ENCODE results near the gene HUWE1.

GRCh38 chrX:53494436-53494835, 192.1 kb downstream of the HUWE1 start:
- no peak for TF ChIP-seq POLR2A (IDR thresholded peaks at IDR 0.05; ENCODE audit: low read length)
- no peak for TF ChIP-seq GATA1 (IDR thresholded peaks at IDR 0.05; ENCODE audit: low read depth, low read length)
